Measurements from ENCODE around the gene COL28A1.

Gene COL28A1

GRCh38 chr7:7535691-7536090 is at the start of gene COL28A1:
Gene COL28A1 (minus strand): TSS chr7:7535873. CDS start chr7:7532875, 2,998 bp downstream.
- no peak for DNase-seq (ENCODE audit: low spot score)

- no peak for DNase-seq (ENCODE audit: low spot score)
These were observed 49.0 kb upstream of the COL28A1 start for GRCh38 chr7:7584653-7585052.

DNA sequence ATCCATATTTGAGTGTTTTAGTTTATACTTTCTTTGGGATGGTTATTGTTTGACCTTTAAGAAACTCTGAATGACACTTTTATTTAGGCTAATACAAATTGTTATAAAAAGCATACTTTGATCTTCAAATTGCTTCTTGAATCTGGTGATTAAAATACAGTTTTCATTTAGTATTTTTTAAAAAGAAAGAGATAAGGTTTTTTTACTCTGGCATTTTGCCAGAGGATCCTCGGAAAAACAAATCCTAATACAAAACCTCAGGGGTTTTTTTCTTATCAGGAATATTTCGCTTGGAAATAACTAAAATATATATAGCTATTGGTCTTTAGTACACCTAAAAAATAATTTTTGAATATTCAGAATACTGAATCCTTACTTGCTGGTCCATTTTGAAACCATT is 48.1 kb upstream of the COL28A1 start:
- DNase-seq (ENCODE audit: low spot score), result no peak

- peak; percentile 30 for DNase-seq (ENCODE audit: low spot score)
These were observed 46.9 kb upstream of the COL28A1 start for GRCh38 chr7:7582596-7582995.

GRCh38 chr7:7581531-7582179 is 46.0 kb upstream of the COL28A1 start:
- no peak for DNase-seq (ENCODE audit: low spot score)

- no peak for DNase-seq (ENCODE audit: low spot score)
These were observed 44.0 kb upstream of the COL28A1 start for GRCh38 chr7:7579638-7580037.

- DNase-seq (ENCODE audit: low spot score), result no peak
These were observed 42.2 kb upstream of the COL28A1 start for GRCh38 chr7:7577888-7578287.

- DNase-seq (ENCODE audit: low spot score), result no peak
These were observed 40.7 kb upstream of the COL28A1 start for GRCh38 chr7:7576344-7576743.

GRCh38 chr7:7573701-7574100 is 38.0 kb upstream of the COL28A1 start:
- DNase-seq (ENCODE audit: low spot score), result no peak

GRCh38 chr7:7570584-7570983 is 34.9 kb upstream of the COL28A1 start:
- DNase-seq (ENCODE audit: low spot score), result no peak

DNA sequence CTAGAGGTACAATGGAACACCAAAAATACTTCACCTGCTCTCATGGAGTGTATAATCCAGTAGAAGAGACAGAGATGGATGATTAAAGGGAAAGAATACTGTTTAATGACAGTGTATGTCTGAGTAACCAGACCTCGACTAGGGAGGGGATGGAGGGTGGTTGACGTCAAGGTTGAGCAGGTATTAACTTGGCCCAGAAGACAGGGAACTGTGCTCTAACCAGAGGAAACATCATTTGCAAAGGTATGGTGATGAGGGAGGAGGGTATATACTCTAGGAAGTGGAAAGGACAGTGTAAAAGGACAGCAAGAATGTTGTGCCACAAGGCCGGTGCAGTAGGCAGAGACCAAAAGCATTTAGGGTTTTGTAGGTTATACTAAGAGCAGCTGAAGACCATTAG is 33.9 kb upstream of the COL28A1 start:
- DNase-seq (ENCODE audit: low spot score), result no peak

- no peak for DNase-seq (ENCODE audit: low spot score)
These were observed 33.4 kb upstream of the COL28A1 start for GRCh38 chr7:7569081-7569527.

DNA sequence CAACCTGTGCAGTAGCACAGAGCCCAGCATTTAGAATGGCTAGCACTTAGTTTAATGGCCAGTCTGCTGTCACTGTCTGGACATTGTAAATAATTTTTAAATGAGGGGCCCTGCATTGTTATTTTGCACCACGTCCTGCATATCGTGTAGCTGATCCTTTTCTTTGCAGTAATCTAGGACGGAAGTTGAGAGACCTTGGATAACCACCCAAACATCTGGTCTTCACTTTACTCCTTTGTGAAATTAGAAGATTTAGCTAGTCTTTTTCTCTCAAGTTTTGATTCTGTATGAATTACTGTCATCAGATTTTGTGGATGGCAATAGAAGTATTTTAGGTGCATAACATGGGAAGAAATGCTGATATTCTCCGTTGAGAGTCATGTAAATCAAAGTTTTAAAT is 32.9 kb upstream of the COL28A1 start:
- no peak for DNase-seq (ENCODE audit: low spot score)

DNA sequence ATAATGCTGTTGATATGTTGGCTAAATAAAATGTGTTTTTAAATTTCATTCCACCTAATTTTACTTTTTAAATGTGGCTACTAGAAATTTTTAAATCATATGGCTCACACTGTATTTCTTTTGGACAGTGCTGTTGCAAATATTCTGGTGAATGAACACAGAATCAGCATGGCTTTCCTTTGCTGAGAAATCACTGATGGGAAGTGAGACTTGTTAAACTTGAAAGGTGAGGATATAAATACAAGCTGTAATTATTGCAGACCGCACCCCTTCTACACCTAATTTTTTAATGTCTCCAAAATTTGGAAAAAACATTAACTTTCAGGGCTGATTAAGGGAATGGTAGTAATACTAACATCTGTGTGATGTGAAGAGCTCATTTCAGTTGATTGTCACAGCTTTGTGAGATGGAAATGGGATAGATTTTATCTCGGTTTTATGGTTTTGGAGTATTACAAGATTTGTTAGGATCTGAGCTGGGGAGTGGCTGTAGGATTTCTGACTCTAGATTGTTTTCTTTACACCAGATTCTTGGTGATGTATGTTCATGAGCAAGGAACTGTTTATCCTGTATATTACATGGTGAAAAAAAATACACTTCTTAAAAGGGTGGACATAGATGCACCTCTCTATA is 32.3 kb upstream of the COL28A1 start:
- DNase-seq (ENCODE audit: low spot score), result no peak

- DNase-seq (ENCODE audit: low spot score), result peak; percentile 81
These were observed 31.3 kb upstream of the COL28A1 start, which contains the start of gene MIOS for GRCh38 chr7:7566651-7567611. Gene MIOS (plus strand): TSS chr7:7566884. CDS start chr7:7572476, 5,592 bp downstream.

- no peak for DNase-seq (ENCODE audit: low spot score)
These were observed 30.3 kb upstream of the COL28A1 start for GRCh38 chr7:7565746-7566650.

- no peak for DNase-seq (ENCODE audit: low spot score)
These were observed 29.5 kb upstream of the COL28A1 start for GRCh38 chr7:7565018-7565680.

DNA sequence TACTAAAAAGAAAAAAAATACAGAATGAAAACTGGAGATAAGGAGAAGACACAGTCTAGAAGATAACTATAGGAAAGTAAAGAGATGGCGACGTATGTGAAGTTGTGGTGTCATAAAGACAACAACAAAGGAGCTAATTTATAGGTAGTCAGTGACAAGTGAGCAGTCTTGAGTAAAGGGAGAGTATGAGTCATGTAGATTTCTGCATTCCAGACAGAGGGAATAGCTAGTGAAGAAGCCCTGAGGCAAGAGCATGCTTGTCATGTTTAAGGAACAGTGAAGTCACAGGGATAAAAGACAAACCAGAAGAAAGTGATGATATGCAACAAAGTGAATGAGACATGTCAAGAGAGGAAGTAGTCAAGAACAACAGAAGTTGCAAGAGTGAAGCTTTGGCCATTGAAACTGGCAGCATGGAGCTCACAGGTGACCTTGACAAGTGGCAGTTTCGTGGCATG is 28.7 kb upstream of the COL28A1 start:
- DNase-seq (ENCODE audit: low spot score), result no peak

DNA sequence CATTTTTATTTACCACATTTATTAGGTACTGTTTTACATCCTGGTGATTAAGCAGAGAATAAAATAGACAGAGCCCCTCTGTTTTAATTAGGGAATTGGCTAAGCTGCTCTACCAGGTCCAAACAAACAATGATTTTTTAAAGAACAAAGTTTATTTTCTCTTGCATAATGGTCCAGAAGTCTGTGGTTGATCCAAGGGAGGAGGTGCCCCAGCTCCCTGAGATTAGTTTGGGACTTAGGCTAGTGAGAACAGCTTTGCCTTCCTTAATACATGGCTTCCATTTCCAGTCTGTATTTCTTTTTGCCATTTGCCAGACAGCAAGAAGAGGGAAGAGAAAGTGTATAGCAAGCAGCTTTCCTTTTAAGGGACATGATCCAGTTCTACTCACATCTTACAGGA is 28.1 kb upstream of the COL28A1 start:
- DNase-seq (ENCODE audit: low spot score), result no peak

- DNase-seq (ENCODE audit: low spot score), result no peak
These were observed 27.6 kb upstream of the COL28A1 start for GRCh38 chr7:7563269-7563668.

GRCh38 chr7:7562736-7563135 is 27.1 kb upstream of the COL28A1 start:
- no peak for DNase-seq (ENCODE audit: low spot score)

Data from hematopoietic multipotent progenitor cell treated with erythropoietin and hydrocortisone succinate and interleukin-3 and kit ligand, for 15 days (in vitro differentiated cells).